ENCODE measurements around the gene IARS2. TPM values are rescaled to one million over a fixed set of nuclear protein-coding genes. Genes with fewer than 3 reads are reported as not detected.

Gene IARS2
- total RNA-seq, 1 donor from 2014 or later = 71.8 TPM

DNA sequence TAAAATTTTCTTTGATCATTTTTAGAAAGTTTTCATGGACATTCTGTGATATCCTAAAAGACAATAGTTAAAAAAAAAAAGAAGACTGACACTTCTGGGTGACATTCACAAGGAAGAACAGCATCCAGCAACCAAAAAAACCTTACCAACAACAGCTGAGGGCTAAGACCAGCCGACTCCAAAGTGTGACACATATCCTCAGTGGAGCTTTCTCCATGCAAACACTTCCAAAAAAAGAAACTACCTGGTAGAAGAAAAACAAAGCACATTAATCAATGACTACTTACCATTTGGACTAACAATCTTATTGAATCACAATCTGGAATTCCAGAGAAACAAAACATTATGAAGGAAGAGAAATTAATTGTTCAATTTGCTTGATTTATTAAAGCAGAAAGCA, 88.2 kb downstream of the IARS2 start:
- Histone ChIP-seq H3K36me3 (ENCODE audit: control insufficient read depth, insufficient read depth, low read length) (no peaks in the 10 kb centered on the region), H3K27me3 (ENCODE audit: control insufficient read depth, insufficient read depth, low read length) (no peaks in the 10 kb centered on the region), H3K4me3 (ENCODE audit: low read depth, low read length) (no peak overlapping the region)
- DNase-seq (ENCODE audit: low read depth) = no peak
- TF ChIP-seq, protein P1, sequence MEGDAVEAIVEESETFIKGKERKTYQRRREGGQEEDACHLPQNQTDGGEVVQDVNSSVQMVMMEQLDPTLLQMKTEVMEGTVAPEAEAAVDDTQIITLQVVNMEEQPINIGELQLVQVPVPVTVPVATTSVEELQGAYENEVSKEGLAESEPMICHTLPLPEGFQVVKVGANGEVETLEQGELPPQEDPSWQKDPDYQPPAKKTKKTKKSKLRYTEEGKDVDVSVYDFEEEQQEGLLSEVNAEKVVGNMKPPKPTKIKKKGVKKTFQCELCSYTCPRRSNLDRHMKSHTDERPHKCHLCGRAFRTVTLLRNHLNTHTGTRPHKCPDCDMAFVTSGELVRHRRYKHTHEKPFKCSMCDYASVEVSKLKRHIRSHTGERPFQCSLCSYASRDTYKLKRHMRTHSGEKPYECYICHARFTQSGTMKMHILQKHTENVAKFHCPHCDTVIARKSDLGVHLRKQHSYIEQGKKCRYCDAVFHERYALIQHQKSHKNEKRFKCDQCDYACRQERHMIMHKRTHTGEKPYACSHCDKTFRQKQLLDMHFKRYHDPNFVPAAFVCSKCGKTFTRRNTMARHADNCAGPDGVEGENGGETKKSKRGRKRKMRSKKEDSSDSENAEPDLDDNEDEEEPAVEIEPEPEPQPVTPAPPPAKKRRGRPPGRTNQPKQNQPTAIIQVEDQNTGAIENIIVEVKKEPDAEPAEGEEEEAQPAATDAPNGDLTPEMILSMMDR (IDR thresholded peaks at IDR 0.05; ENCODE audit: insufficient read depth, low read length, poor library complexity, severe bottlenecking) = no peak

DNA sequence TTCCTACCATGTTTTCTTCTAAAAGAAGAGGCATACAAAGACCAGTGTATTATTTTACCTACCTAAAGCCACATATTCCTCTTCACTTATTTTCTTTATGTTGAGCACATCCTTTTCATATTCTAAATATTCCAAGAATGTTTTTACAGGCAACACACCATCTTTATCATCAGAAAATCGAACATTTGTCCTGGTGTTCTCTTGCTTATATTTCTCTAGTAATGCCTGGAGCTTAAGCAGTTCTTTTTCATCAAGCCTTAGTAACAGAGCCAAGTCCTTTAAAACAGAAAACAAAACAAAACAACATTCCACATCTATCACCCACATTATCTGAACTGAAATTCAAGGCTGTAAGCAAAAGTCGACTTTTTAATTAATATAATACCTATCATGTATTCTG, 88.7 kb downstream of the IARS2 start:
- TF ChIP-seq, protein P1 (IDR thresholded peaks at IDR 0.05; ENCODE audit: insufficient read depth, low read length, poor library complexity, severe bottlenecking) = no peak
- H3K4me3 ChIP-seq (ENCODE audit: low read depth, low read length) = no peak overlapping the region
- H3K27me3 ChIP-seq (ENCODE audit: control insufficient read depth, insufficient read depth, low read length) = no peaks in the 10 kb centered on the region
- H3K36me3 ChIP-seq (ENCODE audit: control insufficient read depth, insufficient read depth, low read length) = peaks cover 2% of the 10 kb centered on the region
- DNase-seq (ENCODE audit: low read depth) = no peak

DNA sequence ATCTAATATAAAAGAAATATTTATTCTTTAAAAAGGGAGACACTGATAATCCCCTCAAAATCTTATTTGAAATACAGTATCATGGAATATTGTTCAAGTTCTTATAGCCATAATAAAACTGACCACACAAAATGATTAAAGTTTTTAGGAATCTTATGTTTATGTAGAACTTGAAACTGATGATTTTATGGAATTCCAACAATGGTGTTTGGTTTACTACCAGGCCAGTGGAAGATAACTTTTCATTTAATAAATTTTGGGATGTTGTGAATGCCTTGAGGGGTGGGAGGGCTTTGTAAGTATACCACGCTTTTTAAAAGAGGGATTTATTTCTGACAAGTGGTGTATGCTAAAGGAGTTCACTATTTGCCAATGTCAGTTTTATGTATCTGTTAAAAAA, 90.6 kb downstream of the IARS2 start:
- TF ChIP-seq, protein P1 (IDR thresholded peaks at IDR 0.05; ENCODE audit: insufficient read depth, low read length, poor library complexity, severe bottlenecking) = no peak
- Histone ChIP-seq H3K36me3 (ENCODE audit: control insufficient read depth, insufficient read depth, low read length) (peaks cover 2% of the 10 kb centered on the region), H3K4me3 (ENCODE audit: low read depth, low read length) (no peak overlapping the region), H3K27me3 (ENCODE audit: control insufficient read depth, insufficient read depth, low read length) (no peaks in the 10 kb centered on the region)
- DNase-seq (ENCODE audit: low read depth) = no peak

DNA sequence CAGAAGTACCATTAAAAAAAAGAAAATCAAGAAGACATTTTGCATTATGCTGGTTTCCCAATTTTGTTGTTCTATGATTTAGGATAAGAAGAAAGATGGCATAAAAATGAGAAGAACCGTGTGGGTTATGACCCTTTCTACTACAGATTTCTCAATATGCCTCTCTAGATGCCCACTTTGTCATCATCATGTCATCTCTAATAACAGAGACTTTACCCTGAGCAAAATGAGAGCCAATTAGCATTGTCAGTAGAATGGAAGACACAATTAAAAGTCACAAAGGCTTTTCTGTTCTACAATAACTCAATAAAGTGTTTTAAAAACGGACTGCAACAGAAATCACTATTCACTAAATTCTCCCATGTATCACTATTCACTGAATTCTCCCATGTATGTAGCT, 92.8 kb downstream of the IARS2 start:
- Histone ChIP-seq H3K4me3 (ENCODE audit: low read depth, low read length) (no peak overlapping the region), H3K36me3 (ENCODE audit: control insufficient read depth, insufficient read depth, low read length) (peaks cover 2% of the 10 kb centered on the region), H3K27me3 (ENCODE audit: control insufficient read depth, insufficient read depth, low read length) (no peaks in the 10 kb centered on the region)
- TF ChIP-seq, protein P1 (IDR thresholded peaks at IDR 0.05; ENCODE audit: insufficient read depth, low read length, poor library complexity, severe bottlenecking) = no peak
- DNase-seq (ENCODE audit: low read depth) = no peak

DNA sequence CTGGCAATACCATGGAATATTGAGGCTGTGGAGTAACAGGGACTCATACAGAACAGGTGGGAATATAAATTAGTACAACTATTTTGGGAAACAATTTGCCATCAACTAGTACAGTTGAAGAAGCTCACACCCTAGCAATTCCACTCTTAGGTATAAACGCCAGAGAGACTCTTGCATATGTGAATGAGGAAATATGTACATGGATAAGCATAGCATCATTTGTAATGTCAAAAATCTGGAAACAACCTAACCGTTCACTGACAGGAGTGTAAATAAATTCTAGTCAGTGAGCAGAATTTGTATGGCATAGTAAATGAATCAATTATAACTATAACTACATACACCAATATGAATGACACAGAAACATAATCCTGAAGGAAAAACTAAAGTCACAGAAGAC, 94.6 kb downstream of the IARS2 start:
- TF ChIP-seq, protein P1 (IDR thresholded peaks at IDR 0.05; ENCODE audit: insufficient read depth, low read length, poor library complexity, severe bottlenecking) = no peak
- Histone ChIP-seq H3K36me3 (ENCODE audit: control insufficient read depth, insufficient read depth, low read length) (peaks cover 2% of the 10 kb centered on the region), H3K4me3 (ENCODE audit: low read depth, low read length) (no peak overlapping the region), H3K27me3 (ENCODE audit: control insufficient read depth, insufficient read depth, low read length) (no peaks in the 10 kb centered on the region)
- DNase-seq (ENCODE audit: low read depth) = no peak

DNA sequence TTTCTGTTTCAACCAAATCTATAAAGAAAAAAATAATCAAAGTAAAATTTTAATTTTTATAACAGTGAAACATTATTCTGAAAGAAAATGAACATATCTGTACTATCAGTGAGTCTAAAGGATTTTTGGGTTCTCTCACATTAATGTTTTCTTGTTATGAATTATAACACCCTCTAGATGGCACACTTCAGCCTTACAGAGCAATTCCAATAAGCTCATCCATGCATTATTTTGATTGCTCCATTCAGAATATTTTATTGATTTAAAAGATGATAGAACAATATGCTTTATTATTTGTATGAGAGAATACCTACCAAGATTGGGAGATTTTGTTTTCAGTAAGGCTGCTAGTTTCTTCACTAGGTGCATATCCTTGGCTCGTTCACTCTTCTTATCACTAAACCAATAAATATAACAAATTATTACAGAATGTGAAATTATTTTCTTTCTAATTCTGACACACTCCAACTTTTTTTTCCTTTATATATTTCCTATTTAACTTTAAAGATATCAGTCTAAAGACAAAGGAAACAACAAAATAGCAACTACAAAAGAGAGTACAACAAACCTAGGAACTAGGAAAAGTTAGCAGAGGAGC, 95.9 kb downstream of the IARS2 start:
- Histone ChIP-seq H3K4me3 (ENCODE audit: low read depth, low read length) (no peak overlapping the region), H3K36me3 (ENCODE audit: control insufficient read depth, insufficient read depth, low read length) (peaks cover 2% of the 10 kb centered on the region), H3K27me3 (ENCODE audit: control insufficient read depth, insufficient read depth, low read length) (no peaks in the 10 kb centered on the region)
- DNase-seq (ENCODE audit: low read depth) = peak; percentile 7
- TF ChIP-seq, protein P1 (IDR thresholded peaks at IDR 0.05; ENCODE audit: insufficient read depth, low read length, poor library complexity, severe bottlenecking) = peak; percentile 45
